ENCODE results near the gene AKAP12. TPM values are rescaled to one million over a fixed set of nuclear protein-coding genes. Genes with fewer than 3 reads are reported as not detected.

The AKAP12 gene
- total RNA-seq, 1 donor from 2014 or later, result 430 TPM

DNA sequence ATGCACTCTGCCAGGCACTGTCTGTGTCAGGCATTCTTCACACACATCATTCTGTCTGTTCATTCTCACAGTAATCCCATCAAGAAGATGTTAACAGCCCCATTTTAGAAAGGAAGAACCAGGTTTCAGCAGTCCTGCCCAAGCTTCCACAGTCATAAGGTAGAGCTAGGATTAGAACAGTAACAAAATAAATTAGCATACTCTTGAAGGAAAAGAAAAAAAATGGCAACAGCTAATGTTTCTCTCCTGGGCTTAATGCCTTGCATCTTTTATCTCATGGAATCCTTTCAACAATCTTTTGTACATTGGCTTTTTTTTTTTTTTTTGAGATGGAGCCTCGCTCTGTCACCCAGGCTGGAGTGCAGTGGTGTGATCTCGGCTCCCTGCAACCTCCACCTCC is 32.1 kb upstream of the AKAP12 start:
- no peak for DNase-seq (ENCODE audit: low read depth)
- H3K4me3 ChIP-seq (ENCODE audit: low read depth, low read length), result no peak overlapping the region
- TF ChIP-seq, protein P1, sequence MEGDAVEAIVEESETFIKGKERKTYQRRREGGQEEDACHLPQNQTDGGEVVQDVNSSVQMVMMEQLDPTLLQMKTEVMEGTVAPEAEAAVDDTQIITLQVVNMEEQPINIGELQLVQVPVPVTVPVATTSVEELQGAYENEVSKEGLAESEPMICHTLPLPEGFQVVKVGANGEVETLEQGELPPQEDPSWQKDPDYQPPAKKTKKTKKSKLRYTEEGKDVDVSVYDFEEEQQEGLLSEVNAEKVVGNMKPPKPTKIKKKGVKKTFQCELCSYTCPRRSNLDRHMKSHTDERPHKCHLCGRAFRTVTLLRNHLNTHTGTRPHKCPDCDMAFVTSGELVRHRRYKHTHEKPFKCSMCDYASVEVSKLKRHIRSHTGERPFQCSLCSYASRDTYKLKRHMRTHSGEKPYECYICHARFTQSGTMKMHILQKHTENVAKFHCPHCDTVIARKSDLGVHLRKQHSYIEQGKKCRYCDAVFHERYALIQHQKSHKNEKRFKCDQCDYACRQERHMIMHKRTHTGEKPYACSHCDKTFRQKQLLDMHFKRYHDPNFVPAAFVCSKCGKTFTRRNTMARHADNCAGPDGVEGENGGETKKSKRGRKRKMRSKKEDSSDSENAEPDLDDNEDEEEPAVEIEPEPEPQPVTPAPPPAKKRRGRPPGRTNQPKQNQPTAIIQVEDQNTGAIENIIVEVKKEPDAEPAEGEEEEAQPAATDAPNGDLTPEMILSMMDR (conservative IDR thresholded peaks at IDR 0.05; ENCODE audit: low read depth, low read length), result no peak

DNA sequence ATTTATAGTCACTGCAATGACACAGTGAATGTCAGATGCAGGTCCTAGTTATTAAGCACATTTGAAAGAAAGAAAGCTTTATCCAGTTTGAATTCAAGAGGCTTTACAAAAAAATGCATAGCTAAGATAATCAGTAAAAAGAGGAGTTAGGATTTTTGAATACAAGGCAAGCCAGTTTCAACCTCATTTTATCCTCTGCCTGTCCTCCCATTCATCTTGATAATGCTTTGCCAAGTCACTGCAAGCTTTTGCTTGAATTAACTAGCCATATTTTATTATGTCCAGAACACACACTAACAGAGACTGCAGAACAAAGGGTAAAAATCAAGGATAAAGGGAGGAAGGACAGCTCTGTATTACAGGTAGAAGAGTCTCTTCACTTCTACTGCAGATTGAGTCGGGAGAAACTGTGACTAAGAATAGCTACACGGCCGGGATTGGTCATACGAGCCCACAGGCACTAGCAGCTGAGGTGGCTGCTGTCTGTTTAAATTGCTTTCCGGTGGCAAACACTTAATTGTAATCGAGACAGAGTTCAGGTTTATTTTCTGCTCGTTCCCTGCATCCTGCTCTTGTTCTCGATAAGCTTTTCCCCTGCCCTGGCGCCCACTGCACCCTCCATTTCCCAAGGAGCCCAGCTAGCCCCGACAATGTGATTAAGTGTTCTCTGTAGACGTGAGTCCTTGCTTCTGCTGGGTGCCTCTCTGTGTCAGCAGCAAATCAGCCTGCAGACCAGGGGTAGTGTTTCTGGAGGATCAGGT is 30.5 kb upstream of the AKAP12 start:
- TF ChIP-seq, protein P1 (conservative IDR thresholded peaks at IDR 0.05; ENCODE audit: low read depth, low read length), result no peak
- peak; percentile 7 for DNase-seq (ENCODE audit: low read depth)

DNA sequence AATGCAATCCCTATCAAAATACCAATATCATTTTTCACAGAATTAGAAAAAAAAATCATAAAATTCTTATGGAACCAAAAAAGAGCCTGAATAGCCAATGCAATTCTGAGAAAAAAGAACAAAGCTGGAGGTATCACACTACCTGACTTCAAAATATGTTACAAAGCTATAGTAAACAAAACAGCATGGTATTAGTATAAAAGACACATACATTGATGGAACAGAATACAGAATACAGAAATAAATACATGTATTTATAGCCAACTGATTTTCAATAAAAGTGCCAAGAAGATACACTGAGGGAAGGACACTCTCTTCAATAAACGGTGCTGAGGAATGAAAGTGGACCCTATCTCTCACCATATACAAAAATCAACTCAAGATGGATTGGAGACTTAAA is 28.7 kb upstream of the AKAP12 start:
- no peak for DNase-seq (ENCODE audit: low read depth)
- TF ChIP-seq, protein P1 (conservative IDR thresholded peaks at IDR 0.05; ENCODE audit: low read depth, low read length), result no peak
- H3K4me3 ChIP-seq (ENCODE audit: low read depth, low read length), result no peak overlapping the region

More for the DNA sequence above, 30.5 kb upstream of the AKAP12 start:
- H3K4me3 ChIP-seq (ENCODE audit: low read depth, low read length), result peak overlapping the region; percentile 35

DNA sequence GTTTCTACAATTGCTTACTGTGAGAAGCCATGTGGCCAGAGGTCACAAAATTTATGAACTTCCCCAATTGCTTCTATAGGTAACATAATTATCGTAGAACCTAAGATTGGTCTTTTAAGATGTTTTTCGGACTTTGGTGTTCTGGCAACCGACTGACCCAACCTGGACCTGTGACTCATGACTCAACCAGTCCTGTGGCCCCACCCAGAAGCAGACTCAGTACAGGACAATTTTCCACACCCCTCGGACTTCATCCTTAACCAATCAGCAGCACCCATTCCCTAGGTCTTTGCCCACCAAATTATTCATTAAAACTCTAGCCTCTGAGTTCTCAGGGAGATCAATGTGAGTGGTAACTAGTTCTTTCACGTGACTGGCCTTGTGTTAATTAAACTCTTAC is 26.4 kb upstream of the AKAP12 start:
- TF ChIP-seq, protein P1 (conservative IDR thresholded peaks at IDR 0.05; ENCODE audit: low read depth, low read length), result no peak
- DNase-seq (ENCODE audit: low read depth), result no peak
- H3K4me3 ChIP-seq (ENCODE audit: low read depth, low read length), result no peak overlapping the region

DNA sequence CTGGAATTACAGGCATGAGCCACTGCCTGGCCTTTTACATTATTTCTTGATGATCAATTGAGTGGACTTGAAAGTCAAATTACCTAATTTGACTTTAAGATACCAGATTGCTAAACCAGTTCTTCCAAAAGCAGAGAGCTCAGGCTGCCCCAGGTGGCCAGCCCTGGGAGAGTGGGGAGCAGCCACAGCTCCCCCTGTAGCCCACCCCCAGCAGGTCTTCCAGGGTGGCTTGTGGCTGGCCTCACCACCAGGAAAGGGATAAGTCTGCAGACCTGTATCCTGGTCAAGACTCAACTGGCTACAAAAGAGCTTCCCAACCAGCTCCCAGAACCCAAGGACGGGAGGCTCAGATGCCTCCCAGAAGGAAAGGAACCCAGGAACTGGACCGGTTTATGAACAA is 23.8 kb upstream of the AKAP12 start:
- DNase-seq (ENCODE audit: low read depth), result no peak
- TF ChIP-seq, protein P1 (conservative IDR thresholded peaks at IDR 0.05; ENCODE audit: low read depth, low read length), result no peak
- H3K4me3 ChIP-seq (ENCODE audit: low read depth, low read length), result no peak overlapping the region

DNA sequence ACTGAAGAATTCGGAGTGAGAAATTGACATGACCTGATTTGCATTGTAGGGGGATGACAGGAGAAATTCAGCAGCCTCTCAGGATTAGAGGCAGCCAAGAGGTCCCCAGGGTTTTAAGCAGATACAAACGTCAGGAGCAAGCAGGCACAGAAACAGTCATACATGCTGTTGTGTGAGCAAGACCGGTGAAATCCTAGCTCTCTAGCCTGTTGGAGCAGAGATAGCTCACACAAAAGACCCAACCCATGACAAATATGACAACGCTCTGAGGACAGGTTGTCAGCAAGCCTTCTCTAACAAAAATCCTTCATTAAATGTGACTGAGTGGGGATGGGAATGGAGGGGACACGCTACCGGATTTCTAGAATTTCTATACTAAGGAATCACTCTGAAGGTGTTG is 23.0 kb upstream of the AKAP12 start:
- no peak overlapping the region for H3K4me3 ChIP-seq (ENCODE audit: low read depth, low read length)
- no peak for DNase-seq (ENCODE audit: low read depth)
- TF ChIP-seq, protein P1 (conservative IDR thresholded peaks at IDR 0.05; ENCODE audit: low read depth, low read length), result no peak

DNA sequence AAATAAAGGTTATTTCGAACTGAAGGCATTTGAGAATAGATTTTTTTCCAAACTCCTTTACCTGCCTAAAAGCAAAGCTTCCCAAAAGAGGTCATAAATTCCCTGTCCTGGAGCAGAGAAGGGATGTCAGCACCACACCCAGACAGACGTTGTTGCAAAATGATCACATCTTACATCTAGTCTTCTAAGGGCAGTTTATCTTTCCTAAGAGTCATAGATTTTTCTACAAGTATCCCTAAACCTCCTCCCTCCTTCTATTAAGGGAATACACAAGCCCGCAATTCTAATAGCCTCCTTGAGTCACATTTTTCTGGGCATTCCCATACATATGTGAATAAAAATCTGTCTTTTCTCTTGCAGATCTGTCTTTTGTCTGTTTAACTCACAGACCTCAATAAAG is 20.6 kb upstream of the AKAP12 start:
- no peak for DNase-seq (ENCODE audit: low read depth)
- TF ChIP-seq, protein P1 (conservative IDR thresholded peaks at IDR 0.05; ENCODE audit: low read depth, low read length), result no peak
- H3K4me3 ChIP-seq (ENCODE audit: low read depth, low read length), result no peak overlapping the region

Data from epithelial cell of proximal tubule (primary cell).